ENCODE data around the gene TRPC1.

The TRPC1 gene

DNA sequence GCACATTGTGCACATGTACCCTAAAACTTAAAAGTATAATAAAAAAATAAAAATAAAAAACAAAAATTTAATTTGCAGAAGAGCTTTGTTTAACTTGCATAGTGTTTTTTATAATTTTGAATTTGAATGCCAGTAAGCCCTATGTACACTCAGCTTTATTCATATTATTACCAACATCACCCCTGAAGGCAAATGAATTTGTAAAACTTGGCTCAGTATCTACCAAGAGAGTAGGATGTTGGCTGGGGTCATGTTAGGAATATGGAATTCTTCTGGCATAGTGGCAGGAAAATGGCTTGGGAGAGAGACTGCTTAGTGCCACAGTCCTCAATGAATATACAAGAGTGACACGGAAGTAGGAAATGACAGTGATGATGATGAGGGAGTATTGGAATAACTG is 30.7 kb downstream of the TRPC1 start:
- no peak for DNase-seq

DNA sequence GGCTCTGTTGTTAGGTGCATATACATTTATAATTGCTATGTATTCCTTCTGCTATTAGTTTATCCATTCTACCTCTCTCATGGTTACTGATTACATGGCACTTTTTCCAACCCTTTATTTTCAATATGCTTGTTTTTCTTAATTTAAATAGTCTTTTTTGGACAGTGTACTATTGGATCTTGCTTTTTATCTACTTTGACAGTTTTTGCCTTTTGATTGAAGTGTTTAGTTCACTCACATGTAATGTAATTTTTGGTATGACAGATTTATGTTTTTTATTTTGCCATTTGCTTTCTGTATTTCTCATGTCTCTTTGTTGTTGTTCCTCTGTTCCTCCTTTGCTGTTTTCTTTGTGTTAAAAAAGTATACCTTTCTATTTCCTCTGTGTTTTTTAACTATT is 44.5 kb downstream of the TRPC1 start:
- DNase-seq = no peak

DNA sequence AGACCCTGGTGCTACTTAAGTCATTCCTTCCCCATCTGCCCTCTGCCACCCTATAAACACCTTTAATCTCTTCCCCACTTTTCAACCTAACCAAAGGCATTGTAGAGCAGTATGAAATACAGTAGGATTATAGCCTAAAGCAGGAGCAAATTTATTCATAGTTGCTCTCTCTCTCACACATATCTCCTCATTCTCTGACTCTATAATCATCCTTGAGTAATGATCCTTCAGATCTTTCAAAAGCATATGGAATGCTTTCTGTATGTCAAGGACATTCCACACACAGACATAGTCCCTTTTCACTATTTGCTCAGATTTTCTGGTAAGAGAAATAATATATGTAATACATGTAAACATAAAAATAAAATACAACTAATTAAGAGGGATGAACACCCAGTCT is 54.1 kb downstream of the TRPC1 start:
- DNase-seq = no peak

DNA sequence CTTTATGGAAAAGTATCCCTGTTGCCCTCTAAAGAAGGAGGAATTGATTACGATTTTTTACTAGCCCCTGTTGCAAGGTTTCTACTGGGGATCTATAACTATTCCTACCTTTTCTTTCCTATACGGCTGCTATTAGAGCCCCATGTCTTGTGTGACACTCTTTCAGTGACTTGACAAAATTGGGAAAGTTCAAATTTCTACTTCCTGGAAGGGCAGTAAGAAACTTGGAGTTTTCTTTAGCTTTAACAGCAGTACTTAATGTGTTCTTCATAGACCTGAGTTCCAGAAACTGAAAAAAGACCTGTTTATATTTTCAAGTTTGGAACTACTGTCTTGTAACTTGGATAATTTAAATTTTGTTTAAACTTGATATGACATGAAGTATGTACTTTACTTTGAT is 54.7 kb downstream of the TRPC1 start:
- DNase-seq = no peak

DNA sequence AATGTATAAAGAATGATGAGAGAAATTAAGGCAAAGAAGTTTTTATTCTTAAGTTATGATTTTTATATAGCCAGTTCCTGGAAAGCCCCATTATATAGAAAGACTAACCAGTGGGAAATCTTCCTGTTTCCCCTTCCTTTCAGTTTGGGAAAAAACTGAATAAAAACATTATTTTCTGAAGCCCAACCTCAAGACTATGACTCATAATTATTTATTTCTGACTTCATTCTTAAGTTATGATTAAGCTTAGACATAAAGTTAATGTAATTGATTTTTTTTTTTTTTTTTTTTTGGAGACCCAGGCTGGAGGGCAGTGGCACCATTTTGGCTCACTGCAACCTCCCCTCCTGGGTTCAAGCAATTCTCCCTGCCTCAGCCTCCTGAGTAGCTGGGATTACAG is 55.8 kb downstream of the TRPC1 start:
- no peak for DNase-seq

DNA sequence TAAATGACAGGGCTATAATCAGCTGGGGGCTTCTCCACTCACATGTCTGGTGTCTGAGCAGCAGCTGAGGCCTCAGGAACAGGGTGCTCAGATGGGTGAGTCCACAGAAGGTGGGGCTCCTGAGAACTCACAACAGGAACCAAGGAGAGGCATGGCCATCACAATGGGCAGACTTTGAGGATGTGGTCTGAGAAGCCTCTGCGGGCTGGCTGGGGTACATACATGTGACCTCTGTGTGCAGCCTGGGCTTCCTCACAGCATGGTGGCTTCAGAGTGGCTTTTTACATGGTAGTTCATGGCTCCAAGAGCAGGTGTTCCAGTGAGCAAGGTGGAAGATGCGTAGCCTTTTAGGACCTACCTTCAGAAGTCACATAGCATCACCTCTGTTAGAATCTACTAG is 58.8 kb downstream of the TRPC1 start:
- DNase-seq = no peak

DNA sequence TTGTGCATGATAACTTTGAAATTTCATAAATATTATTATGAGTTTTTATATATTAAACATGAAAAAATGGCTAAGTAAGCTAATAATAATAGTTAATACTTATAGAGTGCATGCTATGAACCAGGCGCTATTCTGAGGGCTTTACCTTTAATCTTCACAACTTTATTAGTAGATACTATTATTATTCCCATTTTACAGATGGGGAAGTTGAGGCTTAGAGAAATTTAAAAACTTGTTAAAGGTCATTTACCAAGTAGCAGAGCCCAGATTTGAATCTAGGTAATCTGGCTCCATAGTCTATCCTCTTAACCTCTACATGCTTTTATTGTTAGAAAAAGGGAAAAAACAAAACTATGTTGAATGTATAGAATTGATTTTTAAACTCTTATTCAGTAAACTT is 60.4 kb downstream of the TRPC1 start:
- no peak for DNase-seq

DNA sequence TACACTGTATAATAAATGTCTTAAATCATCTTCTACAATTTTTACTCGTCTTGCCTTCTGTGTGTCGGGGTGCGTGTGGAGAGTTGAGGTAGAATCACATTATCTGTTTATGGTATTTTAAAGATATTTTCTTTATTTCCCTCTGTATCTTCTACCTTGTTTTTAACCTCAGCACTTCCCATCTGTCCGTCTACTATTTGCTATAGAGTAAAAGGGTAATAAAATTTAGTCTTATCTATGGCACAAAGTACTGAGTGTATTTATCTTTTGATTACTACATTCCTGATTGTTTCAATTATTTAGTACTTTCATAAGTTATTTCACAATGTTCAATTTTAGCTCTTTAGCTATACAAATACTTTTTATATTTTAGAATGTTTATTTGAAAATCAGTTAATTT is 62.2 kb downstream of the TRPC1 start:
- DNase-seq = no peak

DNA sequence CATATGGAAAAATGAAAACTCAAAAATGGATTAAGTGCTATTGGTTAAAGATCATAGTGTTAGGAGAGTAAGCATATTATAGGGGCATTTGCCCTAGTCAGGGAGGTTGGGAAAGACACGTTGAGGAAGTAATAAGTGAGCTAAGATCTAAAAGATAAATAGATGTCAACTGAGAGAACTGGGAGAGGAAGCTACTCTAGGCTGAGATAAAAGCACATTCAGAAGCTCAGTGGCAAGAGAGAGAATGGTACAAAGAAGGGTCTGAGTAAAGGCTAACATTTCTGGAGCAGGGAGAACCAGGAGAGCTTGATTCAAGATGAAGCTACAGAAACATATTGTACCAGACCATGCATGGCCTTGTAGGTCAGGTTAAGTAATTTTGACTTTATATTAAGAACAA is 63.9 kb downstream of the TRPC1 start:
- DNase-seq = no peak

DNA sequence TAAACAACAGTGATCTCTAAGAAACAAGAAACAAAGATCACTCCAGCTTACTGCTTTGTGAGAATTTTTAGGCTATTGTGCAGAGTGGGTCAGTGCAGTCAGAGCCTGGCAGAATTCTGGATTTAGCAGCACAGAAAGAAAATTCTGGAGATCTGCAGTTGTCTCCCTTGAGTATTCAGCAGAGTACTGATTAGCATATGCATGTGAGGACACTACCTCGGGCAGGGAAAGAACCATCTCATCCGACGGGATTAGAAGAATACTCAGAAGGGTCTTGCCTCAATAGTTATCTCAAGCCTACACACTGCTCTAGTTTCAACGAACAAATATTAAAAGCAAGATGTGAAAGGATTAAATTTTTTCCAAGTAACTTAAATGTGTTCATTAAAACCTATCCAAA is 70.7 kb downstream of the TRPC1 start:
- no peak for DNase-seq

DNA sequence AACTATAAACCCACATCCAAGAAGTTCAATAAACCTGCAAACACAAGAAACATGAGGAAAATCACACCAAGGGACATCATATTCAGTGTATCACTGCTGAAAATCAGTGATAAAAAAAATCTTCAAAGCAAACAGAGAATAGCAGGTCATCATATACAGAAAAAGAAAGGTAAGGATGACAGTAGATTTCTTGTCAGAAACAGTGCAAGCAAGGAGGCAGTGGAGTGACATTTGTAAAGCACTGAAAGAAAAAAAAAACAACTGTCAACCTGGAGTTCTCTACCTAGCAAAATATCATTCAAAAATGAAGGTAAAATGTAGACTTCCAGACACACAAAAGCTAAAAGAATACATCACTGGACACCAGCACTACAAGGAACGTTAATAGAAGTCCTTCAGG is 71.5 kb downstream of the TRPC1 start:
- no peak for DNase-seq

DNA sequence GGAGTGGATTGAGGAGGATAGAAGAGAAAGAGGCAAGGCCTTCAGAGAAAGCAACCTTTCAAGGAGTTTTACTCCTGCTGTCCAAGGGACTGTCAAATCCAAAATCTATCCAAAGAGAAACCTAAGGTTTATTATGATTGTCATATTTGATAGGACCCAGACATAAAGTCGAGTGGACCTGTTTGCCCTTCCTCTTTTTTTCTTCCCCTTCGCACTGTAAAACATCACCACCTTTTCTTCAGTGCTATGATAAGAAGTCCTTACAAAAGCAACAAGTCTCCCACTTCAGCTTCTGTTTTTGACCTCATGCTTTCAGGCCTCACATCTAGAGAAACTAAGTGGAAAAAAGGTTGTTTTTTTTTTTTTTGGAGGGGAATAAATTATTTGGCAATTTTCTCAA is 73.0 kb downstream of the TRPC1 start:
- no peak for DNase-seq

DNA sequence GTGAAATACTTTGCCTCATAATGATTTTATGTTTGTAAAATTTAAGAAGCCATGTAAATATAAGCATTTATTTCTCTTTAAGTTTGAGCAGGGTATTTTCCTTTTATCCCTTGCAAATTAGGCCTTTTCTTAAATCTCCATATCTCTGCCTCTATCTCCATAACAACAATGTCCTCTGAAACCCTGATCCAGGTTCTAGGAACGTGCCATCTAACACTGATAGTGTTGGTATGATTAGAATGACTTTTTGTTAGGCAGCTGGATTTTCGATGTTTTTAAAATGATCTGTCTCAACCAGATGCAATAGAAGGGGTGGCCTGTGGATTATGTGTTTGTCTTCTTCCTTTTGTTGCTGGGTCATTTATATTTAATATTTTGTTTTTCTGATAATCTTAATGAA is 77.9 kb downstream of the TRPC1 start:
- no peak for DNase-seq

DNA sequence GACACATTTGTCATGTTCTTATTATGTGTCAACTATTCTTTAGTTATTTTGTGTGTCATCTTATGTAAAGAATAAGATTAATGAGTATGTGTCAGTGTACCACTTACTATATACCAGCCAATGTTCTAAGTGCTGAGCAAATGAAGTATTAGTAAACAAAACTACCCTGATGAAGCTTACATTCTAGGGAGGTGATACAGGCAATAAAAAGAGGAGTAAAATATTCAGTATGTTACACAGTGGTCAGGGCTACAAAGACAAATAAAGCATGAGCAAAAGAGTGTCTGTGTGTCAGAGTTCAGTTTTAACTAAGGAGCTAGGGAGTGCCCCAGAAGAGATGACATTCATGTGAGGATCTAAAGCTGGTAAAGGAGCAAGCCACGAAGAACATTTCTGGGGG is 79.1 kb downstream of the TRPC1 start:
- DNase-seq = no peak

DNA sequence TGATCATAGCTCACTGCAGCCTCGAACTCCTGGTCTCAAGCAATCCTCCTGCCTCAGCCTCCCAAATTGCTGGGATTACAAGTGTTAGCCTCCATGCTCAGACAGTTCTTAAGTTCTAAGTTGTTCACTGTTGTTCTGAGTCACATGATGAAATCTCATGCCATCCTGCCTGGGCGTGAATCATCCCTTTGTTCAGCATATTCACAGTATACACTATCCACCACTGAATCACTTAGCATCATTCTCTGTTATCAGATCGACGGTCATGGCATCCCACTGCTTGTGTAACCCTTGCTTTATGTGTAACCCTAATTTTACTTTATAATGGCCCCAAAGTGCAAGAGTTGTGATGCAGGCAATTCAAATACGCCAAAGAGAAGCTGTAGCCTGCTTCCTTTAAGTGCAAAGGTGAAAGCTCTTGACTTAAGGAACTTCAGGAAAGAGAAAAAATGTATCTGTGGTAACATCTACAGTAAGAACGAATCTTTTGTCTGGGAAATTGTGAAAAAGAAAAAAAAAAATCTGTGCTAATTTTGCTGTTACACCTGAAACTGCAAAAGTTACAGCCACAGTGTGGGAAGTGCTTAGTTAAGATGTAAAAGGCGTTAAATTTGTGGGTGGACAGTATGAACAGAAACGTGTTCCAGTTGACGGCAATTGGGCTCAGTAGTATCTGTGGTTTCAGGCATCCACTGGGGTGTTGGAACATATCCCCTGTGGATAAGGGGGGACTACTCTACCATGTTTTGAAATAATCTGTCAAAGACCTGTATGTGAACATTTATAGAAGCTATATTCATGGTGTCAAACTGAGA is 84.5 kb downstream of the TRPC1 start:
- DNase-seq = no peak

DNA sequence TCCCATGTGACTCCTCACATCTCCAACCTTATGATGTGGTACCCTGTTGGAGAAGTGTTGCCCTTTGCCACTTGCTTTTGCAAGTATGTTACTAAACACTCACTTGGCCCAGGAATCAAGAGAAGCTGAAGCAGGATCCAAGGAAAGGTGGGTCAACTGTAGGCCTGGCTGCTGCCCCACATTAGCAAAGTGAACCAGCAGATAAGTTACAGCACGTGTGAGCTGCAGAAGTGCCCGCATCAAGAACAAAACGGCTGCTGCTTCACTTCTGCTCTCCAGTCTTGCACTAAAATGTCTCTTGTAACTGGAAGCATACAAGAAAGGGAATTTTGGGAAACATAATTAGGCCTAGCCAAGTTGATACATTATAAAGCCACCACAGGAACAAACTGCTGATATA is 85.4 kb downstream of the TRPC1 start:
- no peak for DNase-seq

DNA sequence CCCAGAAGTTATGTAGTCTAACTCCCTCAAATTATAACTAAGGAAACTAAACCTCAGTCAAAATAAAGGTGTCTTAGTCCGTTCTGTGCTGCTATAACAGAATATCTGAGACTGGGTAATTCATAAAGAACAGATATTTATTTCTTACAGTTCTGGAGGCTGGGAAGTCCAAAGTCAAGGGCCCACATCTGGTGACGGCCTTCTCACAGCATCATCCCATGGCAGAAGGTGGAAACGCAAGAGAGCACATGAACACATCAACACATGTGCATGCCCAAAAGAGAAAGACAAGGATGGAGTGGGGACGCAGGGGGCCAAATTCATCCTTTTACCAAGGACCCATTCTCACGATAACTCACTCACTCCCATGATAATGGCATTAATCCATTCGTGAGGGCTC is 92.0 kb downstream of the TRPC1 start:
- DNase-seq = no peak

DNA sequence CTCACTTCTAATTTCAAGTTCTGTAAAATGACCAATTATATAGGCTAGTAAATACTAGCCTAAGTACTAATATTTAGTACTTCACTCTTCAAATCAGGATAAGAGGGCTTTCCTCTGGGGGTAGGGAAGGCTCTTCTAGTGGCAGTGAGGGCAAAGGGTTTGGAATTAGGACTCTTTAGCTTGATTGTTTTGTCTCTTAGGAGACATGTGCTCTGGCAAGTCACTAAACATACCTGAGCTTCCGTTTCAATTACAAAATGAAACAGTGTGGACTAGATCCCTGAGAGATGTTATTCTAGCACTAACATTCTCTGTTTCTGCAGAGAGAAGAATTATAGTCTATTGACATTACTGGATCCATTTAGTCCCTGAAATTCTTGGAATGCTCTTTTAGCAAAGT is 93.5 kb downstream of the TRPC1 start:
- no peak for DNase-seq

DNA sequence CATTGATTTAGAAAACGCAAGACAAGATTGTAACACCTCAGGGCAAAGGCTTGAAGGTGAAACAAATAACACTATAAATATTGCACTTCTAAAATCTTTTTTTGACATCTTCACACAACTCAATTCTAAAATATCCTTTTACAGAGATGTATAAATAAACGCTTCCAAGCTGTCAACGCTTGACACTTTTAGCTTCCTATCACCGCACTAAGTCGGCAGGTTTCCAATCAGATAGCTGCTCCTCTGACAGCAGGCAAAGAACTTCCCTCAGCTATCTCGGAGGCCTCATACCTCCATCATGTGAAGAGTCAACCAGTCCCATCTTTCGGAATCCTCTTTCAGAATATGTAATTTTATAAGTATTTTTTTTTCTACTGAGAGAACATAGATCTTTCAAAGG is 94.1 kb downstream of the TRPC1 start:
- DNase-seq = no peak

DNA sequence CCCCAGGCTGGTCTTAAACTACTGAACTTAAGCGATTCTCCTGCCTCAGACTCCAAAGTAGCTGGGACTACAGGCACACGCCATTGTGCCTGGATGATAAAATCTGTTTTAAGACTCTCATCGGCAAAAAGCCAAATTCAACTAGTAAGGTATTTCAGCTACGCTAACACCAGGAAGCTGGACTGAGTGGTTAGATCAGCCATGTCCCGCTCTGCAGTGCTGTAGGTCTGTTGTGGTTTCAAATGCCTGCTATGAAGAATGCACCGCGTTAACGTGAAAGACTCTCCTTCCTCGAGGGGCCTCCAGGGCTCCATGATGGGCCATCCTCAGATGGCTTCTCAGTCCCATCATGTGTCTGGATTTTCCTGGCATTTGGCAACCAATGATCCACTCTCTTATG is 94.8 kb downstream of the TRPC1 start:
- no peak for DNase-seq

DNA sequence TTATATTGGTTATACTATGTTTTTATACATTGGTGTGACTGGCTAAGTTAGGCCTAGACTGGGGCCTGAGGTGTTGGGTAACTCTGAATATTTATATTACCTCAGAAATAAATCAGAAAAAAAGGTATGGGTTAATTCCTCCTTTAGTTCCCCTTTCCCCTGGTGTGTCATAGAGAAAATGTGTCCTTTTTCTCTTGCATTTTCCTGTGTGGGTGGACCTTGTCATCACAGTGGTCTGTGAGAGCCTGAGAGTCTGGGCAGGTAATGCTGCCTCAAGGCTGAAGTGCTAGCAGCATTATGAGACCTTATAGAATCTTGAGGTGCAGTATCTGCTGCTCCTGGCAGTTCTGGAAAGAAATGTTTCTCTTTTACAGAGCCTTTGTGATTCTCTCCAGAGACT is 95.3 kb downstream of the TRPC1 start:
- DNase-seq = no peak

DNA sequence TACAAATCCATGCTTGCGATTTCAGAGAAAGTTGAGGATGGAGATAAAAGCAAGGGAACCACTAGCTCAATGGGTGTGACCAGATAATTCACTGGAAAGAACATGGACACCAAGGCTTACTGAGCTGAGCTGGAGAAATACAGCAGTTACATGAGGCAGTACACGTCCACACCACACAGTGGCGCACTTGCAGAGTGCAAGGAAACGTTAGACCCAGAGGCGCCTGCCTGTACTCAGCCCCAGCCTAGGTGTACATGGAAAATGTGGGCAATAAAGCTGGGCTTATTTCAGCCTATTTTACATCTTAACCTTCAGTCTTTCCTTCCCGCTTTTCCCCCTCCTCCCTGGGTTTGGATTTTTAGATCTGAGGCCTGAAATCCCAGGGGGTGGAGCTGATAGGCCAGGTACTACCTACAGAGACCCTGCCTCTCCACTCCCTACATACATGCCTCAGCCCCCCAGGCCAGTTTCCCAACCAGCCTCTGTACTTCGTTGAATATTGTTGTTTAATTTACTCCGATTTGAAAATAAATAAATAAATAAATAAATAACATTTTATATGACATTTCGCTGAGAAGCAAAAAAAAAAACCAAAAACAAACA is 105.0 kb downstream of the TRPC1 start:
- DNase-seq = peak; percentile 64

DNA sequence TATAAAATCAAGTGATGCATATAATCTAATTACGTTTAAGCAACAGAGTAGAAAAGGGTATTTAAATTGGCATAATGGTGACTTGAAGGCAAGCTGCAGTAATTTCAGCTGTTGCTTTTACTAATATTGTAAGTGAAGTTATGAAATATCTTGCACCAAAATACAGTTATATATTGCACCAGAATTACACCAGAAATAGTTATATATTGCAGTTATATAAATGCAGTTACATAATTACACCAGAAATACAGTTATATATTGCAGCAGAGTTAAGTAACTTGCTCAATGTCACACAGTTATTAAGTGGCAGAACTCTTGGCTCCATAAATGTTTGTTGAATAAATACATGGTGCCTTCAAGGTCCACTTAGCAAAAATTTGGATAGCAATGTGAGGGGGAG is 113.7 kb downstream of the TRPC1 start:
- no peak for DNase-seq

DNA sequence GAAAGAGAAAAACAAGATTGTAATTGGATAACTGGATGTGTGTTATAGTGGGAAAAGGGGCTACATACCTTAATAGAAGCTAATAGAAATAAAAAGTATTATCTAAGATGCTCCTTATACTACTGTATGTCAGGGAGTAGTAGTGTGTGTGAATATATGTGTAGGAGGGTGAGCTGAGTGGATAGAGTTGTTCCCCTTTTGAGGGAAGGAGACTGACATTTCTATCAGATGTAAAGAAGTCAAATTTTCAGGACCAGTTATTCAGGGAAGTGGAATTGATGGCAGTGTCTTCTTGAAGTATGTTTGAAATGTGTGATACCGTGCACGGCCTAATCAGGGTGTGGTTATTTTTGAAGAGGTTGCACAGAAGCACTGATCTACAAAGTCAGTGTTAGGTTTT is 116.0 kb downstream of the TRPC1 start:
- no peak for DNase-seq

DNA sequence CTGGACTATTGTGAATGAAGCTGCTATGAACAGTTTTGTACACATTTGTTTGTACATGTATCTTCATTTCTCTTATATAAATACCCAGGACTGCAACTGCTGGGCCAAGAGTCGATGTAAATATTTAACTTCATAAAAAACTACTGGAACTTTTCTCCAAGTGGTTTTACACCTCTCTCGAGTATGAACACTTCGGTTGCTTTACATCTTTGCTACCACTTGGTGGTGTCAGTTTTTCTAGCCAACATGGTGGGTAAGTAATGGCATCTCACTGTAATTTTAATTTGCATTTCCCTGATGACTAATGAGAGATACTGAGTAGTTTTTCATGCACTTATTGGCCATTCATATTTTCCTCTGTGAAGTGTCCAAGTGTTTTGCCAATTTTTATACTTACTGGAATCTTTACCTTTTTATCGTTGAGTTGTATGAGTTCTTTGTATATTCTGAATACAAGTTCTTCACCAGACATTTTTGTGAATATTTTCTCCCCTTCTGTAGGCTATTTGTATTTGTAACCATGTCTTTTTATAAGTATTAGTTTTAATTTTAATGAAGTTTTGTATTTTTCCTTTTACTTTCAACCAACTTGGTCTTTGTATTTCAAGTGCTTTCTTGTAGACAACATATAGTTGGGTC is 120.6 kb downstream of the TRPC1 start:
- DNase-seq = no peak

Data from activated naive CD4-positive, alpha-beta T cell treated with Interleukin-2 at 50 U/mL for 16 hours (primary cell).